GM18873 (cell line): ENCODE measurements around the gene LOXHD1.

Source experiments
- ATAC-seq: cut with Tn5 transposase; IDR thresholded peaks from one replicate; pipeline ENCODE4 v1.9.1; 2021; ENCODE audit warnings: mild to moderate bottlenecking, moderate library complexity, moderate number of reproducible peaks; ENCODE audit not compliant: unreplicated experiment, low FRiP score

LOXHD1 gene

GRCh38 chr18:46581648-46582047, 75.4 kb downstream of the LOXHD1 start:
- ATAC-seq: no peak

DNA sequence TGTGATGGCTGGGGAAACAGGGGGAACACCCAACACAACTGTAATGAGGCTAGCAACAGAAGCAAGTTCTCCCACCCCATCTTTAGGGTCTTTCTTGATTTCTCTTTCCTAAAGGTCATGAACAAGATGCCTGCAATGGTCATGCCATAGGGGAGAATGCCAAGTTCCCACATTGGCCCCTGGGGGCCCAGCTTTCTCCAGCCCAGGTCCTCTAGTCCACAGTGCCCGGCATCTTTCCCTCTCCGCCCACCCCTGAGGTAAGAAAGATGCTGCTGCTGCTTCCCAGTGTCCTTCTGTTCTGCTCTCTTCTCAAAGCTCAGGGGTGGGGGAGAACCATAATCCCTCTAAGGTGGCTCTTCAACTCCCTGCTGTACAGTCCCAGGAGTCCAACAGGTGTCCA, 78.0 kb downstream of the LOXHD1 start:
- no peak for ATAC-seq

DNA sequence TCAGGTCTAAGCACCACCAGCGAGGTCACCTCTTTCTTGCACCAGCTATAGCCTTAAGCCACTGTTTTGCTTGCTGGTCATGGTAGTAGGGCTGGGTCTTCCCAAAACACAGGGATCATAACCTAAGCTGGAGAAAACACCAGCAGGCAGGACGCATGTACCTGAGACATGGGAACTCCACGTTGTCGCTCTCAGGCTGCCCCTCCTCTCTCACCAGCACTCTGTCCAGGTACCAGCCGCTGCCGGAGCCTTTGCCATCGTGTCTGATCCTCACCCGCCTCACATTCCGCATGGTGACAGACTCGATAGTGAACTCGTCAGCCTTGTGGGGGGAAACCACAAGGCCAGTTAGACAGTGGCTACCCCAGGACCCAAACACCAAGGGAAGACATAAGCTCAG, 79.5 kb downstream of the LOXHD1 start:
- no peak for ATAC-seq

DNA sequence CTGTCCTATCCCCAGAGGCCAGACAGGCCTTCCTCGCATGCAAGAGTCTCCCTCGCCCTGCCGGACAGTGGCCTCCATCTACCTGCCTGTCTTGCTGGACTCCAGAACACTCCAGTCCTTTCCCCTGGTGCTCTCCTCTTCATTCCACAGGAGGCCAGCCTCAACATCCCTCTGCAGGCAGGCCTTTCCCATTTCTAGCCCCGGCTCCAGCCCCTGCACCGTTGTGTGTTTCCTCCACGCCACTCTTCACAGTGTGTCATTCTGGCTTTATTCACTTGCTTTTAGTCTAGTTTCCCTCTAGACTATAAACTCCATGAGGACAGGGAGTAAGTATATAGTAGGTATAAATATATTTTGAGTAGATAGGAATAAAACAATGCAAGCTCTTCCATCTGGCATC, 81.2 kb downstream of the LOXHD1 start:
- ATAC-seq: no peak

GRCh38 chr18:46574743-46575115, 82.3 kb downstream of the LOXHD1 start:
- ATAC-seq: no peak

- ATAC-seq: no peak
Observed at GRCh38 chr18:46574000-46574742, 82.8 kb downstream of the LOXHD1 start.

GRCh38 chr18:46573156-46573555, 83.9 kb downstream of the LOXHD1 start:
- no peak for ATAC-seq

GRCh38 chr18:46571756-46572155, 85.3 kb downstream of the LOXHD1 start:
- ATAC-seq: no peak

DNA sequence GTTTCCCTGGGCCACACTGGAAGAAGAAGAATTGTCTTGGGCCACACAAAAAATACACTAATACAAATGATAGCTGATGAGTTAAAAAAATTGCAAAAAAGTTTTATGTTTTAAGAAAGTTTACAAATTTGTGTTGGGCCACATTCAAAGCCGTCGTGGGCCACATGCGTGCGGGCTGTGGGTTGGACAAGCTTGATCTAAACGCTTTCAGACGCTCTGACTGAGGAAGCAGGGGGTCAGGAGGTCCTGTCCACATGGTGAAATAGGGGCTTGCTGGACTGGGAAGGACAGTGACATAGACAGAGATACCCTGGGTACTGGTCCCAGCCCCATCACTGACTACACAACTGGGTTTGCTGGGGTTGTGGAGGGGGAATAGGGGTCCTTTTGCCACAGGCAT, 86.4 kb downstream of the LOXHD1 start:
- no peak for ATAC-seq

GRCh38 chr18:46570134-46570533, 86.9 kb downstream of the LOXHD1 start:
- ATAC-seq: no peak

DNA sequence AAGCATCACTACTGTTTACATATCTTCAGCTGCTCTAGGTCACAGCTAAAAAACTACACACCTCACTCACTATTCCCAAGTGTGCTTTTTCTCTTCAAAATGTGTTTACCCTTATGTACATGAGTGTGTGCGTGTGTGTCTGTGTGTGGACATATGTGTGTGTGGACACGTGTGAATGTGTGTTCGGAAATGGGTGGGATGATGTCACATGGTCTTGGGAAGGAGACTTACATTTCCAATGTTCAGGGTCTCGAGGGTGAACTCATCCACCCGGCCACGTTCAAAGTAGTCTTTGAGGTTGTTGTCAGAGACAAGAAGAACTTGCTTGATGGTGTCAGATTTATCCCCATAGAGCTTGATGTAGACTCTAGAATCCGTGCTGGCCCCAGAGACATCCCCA, 87.8 kb downstream of the LOXHD1 start:
- ATAC-seq: no peak

DNA sequence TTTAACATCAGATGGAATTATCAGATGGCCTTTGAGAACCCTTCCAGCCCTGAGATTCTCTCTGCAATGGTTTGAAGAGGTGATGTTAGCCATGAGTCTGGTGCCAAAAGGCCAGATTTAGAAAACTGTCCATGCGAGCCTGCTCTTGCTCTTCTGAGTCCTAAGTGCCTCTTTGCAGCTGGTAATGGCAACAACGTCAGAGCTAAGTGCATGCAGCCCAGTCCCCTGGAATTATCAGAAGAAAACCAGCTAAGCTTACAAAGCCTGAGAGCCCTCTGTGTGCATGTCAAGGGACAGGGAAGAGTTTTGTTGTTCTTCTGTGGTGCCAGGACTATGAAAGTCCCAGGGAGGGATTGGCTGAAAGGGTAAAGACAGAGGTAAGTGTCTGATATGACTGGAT, 89.8 kb downstream of the LOXHD1 start:
- no peak for ATAC-seq

DNA sequence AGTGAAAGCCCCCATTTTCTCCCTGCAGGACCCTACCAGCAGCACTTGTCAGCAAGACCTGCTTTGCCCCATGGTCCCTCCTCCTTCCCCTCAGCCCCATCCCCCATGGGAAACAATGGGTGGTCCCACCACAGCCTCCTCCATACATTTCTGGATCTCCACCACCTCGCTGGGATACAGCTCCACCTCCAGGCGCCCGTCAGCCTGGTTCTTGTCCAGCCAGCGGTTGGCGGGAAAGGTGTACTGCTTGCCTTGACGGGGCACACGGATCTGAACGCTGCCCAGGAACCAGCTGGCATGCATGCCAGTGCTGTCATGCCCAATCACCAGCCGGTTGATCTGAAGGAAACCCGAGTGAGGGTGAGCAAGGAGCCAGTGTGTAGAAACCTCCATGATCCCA, 90.9 kb downstream of the LOXHD1 start:
- no peak for ATAC-seq

GRCh38 chr18:46565256-46565655, 91.8 kb downstream of the LOXHD1 start:
- ATAC-seq: no peak

DNA sequence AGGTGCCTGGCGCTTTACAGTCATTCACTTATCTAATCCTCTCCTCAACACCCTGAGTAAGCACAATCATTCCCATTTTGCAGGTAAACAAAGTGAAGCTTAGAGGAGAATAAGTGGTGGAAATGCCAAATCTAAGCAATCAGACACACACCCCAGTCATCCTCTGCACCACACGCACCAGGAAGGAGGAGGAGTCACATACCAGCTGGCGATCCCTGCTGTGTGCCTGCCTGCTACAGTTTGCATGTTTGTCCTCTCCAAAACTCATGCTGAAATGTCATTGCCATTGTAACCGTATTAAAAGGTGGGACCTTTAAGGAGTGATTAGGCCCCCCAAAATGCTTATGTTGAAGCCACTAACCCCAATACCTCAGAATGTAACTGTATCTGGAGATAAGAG, 93.7 kb downstream of the LOXHD1 start:
- ATAC-seq: no peak

DNA sequence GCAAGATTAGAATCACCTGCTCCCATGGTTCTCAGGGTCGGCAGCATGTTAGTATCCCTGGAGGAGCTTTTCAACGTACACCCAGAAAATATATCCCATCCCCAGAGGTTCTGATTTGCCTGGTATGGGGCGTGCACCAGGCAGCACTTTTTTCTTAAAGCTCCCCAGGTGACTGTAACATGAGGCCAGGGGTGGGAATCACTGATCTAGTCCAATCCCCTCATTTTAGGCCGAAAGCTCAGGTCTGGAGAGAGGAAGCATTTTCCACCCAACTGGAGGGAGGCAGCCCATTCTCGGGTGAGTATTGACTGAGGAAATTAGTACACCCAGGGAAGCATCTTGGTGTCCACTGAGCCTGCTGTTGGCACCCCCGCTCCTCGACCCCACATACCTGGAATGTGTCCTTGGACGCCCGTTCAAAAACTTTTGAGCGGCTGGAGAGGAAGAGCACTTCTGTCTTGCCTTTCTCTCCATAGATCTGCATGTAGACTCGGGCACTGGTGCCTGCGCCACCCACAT, 94.3 kb downstream of the LOXHD1 start:
- no peak for ATAC-seq

- no peak for ATAC-seq
Observed at GRCh38 chr18:46560671-46561045, 96.4 kb downstream of the LOXHD1 start.

DNA sequence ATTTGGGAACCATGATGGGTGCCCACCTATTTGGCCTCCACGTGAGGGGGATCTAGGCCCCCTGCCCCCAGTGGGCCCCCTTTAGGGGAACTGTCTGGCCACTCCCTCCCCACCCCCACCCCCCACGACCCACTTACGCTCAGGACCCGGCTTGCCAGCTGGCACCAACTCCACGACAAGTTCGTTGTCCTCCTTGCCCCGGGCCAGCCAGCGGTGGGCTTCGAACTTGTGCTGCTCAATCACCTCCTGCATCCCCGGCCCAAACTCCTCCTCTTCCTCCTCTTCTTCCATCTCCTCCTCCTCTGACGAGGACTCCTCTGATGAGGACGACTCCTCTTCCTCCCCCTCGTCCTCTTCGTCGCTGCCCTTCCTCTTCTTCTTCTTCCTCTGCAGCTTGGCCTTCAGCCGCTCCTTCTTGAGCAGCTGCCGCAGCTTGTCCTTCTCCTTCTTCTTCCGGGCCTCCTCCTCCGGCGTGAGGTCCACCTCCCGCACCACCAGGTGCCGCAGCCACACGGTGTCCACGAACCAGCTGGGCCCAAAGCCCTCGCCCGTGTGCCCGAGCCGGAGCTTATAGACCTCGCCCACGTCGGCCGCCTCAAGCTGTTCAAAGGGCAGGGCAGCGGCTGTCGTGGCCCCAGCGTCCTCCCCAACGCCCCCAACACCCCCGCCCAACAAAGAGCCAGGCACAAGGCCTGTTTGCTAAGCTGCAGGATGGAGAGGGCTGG, 96.9 kb downstream of the LOXHD1 start:
- no peak for ATAC-seq

- ATAC-seq: no peak
Observed at GRCh38 chr18:46559296-46559695, 97.7 kb downstream of the LOXHD1 start.

- ATAC-seq: no peak
Observed at GRCh38 chr18:46556590-46557206, 100.3 kb downstream of the LOXHD1 start.

- no peak for ATAC-seq
Observed at GRCh38 chr18:46555724-46556123, 101.3 kb downstream of the LOXHD1 start.

DNA sequence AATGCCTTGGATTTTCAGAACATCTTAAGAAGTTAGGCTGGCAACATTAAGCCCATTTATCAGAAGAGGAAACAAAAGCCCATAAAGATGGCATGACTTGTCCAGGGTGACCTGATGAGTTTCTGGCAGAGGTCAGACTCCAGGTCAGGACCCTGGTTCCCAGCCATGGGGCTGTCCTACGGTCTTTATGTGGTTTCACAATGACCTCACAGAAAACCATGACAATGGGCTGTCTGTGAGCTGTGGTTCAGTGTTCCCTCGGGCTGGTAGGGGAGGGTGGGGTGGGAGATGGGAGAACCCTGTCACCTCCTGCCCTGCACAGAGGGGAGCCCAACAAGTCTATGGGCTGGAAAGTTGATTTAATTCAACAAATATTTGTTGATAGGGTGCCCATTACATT, 101.8 kb downstream of the LOXHD1 start:
- no peak for ATAC-seq
